HepG2 (cell line): Measurements from ENCODE around the gene TMEM214. TPM values are rescaled to one million over a fixed set of nuclear protein-coding genes. Genes with fewer than 3 reads are reported as not detected.
A peak's percentile ranks its signal among the peaks of the same experiment; 100 is the strongest.

Source experiments
- BRCA1 ChIP-seq: sonication (generic); formaldehyde crosslinking; IDR thresholded peaks from 2 replicates; pipeline ENCODE4 v1.4.0; 2020; ENCODE audit warnings: missing genetic modification reagents
- CEBPZ ChIP-seq: IDR thresholded peaks from 2 replicates; pipeline ENCODE4 v1.6.1; 2012; ENCODE audit warnings: low read length, improper control_type of control experiment
- DMAP1 ChIP-seq: IDR thresholded peaks from 2 replicates; pipeline ENCODE4 v1.6.1; 2016
- FIP1L1 ChIP-seq: fragments of 200-400 bp; formaldehyde crosslinking; IDR thresholded peaks from 2 replicates; pipeline ENCODE4 v1.6.1; 2018; ENCODE audit warnings: low read depth, mild to moderate bottlenecking, low read length, moderate library complexity, borderline replicate concordance; ENCODE audit not compliant: insufficient read depth
- NFE2L1 ChIP-seq: sonication (generic); formaldehyde crosslinking; IDR thresholded peaks from 2 replicates; pipeline ENCODE4 v1.4.0; 2020; ENCODE audit warnings: missing genetic modification reagents, mild to moderate bottlenecking, borderline replicate concordance
- NFYB ChIP-seq: sonication (generic); formaldehyde crosslinking; IDR thresholded peaks from 2 replicates; pipeline ENCODE4 v1.4.0; 2020; ENCODE audit warnings: missing genetic modification reagents
- XRCC5 ChIP-seq: fragments of 200-400 bp; formaldehyde crosslinking; optimal IDR thresholded peaks from 2 replicates; pipeline ENCODE3; 2017; ENCODE audit warnings: mild to moderate bottlenecking, low read length
- YEATS4 ChIP-seq: sonication (generic); formaldehyde crosslinking; IDR thresholded peaks from 2 replicates; pipeline ENCODE4 v1.4.0; 2020; ENCODE audit warnings: missing genetic modification reagents, borderline replicate concordance
- ZBTB7B ChIP-seq: sonication (generic); formaldehyde crosslinking; IDR thresholded peaks from 2 replicates; pipeline ENCODE4 v1.4.0; 2020; ENCODE audit warnings: missing genetic modification reagents
- ZNF281 ChIP-seq: sonication (generic); formaldehyde crosslinking; IDR thresholded peaks from 2 replicates; pipeline ENCODE4 v1.4.0; 2020; ENCODE audit warnings: missing genetic modification reagents, borderline replicate concordance
- ZNF34 ChIP-seq: sonication (generic); formaldehyde crosslinking; IDR thresholded peaks from 2 replicates; pipeline ENCODE4 v1.4.0; 2020; ENCODE audit warnings: mild to moderate bottlenecking, missing genetic modification reagents, borderline replicate concordance
- ZNF512B ChIP-seq: sonication (generic); formaldehyde crosslinking; IDR thresholded peaks from 2 replicates; pipeline ENCODE4 v1.5.1; 2020; ENCODE audit warnings: missing genetic modification reagents, mild to moderate bottlenecking, borderline replicate concordance
- ZNF569 ChIP-seq: sonication (generic); formaldehyde crosslinking; IDR thresholded peaks from 2 replicates; pipeline ENCODE4 v1.5.0; 2020; ENCODE audit warnings: mild to moderate bottlenecking, missing genetic modification reagents, moderate library complexity, borderline replicate concordance
- ZNF589 ChIP-seq: sonication (generic); formaldehyde crosslinking; conservative IDR thresholded peaks from 2 replicates; pipeline ENCODE4 v1.8.0; 2022; ENCODE audit warnings: mild to moderate bottlenecking, moderate library complexity, missing genetic modification reagents
- ZNF614 ChIP-seq: IDR thresholded peaks from 2 replicates; pipeline ENCODE4 v1.6.1; 2018; ENCODE audit warnings: missing biosample characterization, missing genetic modification reagents, inconsistent platforms, borderline replicate concordance
- polyA plus RNA-seq, 8 experiments: library from polyadenylated mRNA; depleted of rRNA in 3 of 8; stranded (reverse) in 7 of 8; unstranded in 1 of 8; fragments of >200 nt; fragmentation: Illumina TruSeq in 4 of 8; extraction: Trizol in 4 of 8; gene quantifications; 2 replicates each; pipeline versions ENCODE4 v1.2.1 to v1.2.3, GENCODE V29; 2011 to 2016; ENCODE audit warnings: low read depth in 4 of 8, missing spikeins in 1 of 8, mixed read lengths in 1 of 8; ENCODE audit not compliant: insufficient read depth in 1 of 8
- total RNA-seq, 5 experiments: library from RNA; depleted of rRNA; stranded (reverse); fragments of >200 nt; fragmentation: Illumina TruSeq; extraction: Trizol; gene quantifications; 2 replicates each; pipeline ENCODE4 v1.2.3, GENCODE V29; 2016; ENCODE audit warnings: low read depth in 1 of 5
- TF ChIP-seq, protein P1 (sequence below): sonication (generic); formaldehyde crosslinking; IDR thresholded peaks from 2 replicates; pipeline ENCODE4 v1.8.0; 2022; ENCODE audit warnings: mild to moderate bottlenecking, missing genetic modification reagents, borderline replicate concordance
- TF ChIP-seq, protein P2 (sequence below): sonication (generic); formaldehyde crosslinking; conservative IDR thresholded peaks from 2 replicates; pipeline ENCODE4 v1.4.0; 2020; ENCODE audit warnings: missing genetic modification reagents

TMEM214 gene
- total and polyA plus RNA-seq, 2 of the 13 experiments (the other 11 are each of a cell fraction or from before 2014, with no cell fraction given) = 58.3 to 132 TPM

- TF ChIP-seq ZNF34 (CRISPR knock-in tag) = 0 out of 2 replicates have a peak, but pooled peaks have one; percentile 60
- no peak; the same call in 1 of the 2 replicates for TF ChIP-seq ZNF281
- peak; percentile 88 for TF ChIP-seq ZNF589 (CRISPR knock-in tag)
- TF ChIP-seq NFYB (CRISPR knock-in tag) = peak; percentile 40; the same call in 1 of the 2 replicates
- TF ChIP-seq XRCC5 = peak; percentile 41
- TF ChIP-seq, protein P1, sequence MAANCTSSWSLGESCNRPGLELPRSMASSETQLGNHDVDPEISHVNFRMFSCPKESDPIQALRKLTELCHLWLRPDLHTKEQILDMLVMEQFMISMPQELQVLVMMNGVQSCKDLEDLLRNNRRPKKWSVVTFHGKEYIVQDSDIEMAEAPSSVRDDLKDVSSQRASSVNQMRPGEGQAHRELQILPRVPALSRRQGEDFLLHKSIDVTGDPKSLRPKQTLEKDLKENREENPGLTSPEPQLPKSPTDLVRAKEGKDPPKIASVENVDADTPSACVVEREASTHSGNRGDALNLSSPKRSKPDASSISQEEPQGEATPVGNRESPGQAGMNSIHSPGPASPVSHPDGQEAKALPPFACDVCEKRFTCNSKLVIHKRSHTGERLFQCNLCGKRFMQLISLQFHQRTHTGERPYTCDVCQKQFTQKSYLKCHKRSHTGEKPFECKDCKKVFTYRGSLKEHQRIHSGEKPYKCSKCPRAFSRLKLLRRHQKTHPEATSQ (CRISPR knock-in tag) = no peak
- TF ChIP-seq BRCA1 (CRISPR knock-in tag) = no peak
- TF ChIP-seq, protein P2, sequence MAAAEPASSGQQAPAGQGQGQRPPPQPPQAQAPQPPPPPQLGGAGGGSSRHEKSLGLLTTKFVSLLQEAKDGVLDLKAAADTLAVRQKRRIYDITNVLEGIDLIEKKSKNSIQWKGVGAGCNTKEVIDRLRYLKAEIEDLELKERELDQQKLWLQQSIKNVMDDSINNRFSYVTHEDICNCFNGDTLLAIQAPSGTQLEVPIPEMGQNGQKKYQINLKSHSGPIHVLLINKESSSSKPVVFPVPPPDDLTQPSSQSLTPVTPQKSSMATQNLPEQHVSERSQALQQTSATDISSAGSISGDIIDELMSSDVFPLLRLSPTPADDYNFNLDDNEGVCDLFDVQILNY (CRISPR knock-in tag) = peak; percentile 98
- TF ChIP-seq FIP1L1 = no peak
- TF ChIP-seq YEATS4 (CRISPR knock-in tag) = peak; percentile 91
- peak; percentile 81 for TF ChIP-seq DMAP1 (CRISPR knock-in tag)
- no peak for TF ChIP-seq ZNF569 (CRISPR knock-in tag)
- TF ChIP-seq NFE2L1 (CRISPR knock-in tag) = no peak
- no peak for TF ChIP-seq CEBPZ
- TF ChIP-seq ZBTB7B = peak; percentile 72; the same call in 1 of the 2 replicates
- TF ChIP-seq ZNF614 = peak; percentile 88
- TF ChIP-seq ZNF512B (CRISPR knock-in tag) = no peak
Measured at GRCh38 chr2:27086090-27086723, 53.4 kb downstream of the TMEM214 start (continued).
